ENCODE data around the gene KCNH1. TPM values are rescaled to one million over a fixed set of nuclear protein-coding genes. Genes with fewer than 3 reads are reported as not detected.

The KCNH1 gene
- total RNA-seq, 1 donor from 2014 or later: 2.4 TPM

DNA sequence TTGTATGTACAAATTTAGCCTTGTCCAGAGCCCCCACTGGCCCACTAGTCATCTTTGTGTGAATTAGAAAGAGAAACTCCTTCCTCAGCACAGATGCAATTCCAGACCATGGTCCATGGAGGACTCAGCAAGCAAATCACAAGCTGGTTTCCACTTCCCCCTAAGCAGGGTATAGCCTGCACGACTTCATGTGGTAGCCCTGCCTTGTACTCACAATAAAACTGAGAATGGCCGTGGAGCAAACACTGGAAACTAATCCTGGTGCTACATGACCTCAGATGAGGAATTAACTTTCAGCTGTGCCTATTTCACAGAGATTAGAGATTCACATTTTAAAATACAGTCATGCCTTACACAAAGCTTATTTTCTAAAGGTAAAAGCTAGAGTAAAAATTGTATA lies 32.5 kb downstream of the KCNH1 start:
- Mint-ChIP-seq H3K9me3 (no peaks in the 10 kb centered on the region), H3K4me3 (no peak overlapping the region), H3K4me1 (ENCODE audit: unreplicated experiment) (peaks cover 15% of the 10 kb centered on the region), H3K36me3 (no peaks in the 10 kb centered on the region), H3K27me3 (peaks cover 2% of the 10 kb centered on the region), H3K27ac (no peak overlapping the region)
- TF ChIP-seq, protein P1, sequence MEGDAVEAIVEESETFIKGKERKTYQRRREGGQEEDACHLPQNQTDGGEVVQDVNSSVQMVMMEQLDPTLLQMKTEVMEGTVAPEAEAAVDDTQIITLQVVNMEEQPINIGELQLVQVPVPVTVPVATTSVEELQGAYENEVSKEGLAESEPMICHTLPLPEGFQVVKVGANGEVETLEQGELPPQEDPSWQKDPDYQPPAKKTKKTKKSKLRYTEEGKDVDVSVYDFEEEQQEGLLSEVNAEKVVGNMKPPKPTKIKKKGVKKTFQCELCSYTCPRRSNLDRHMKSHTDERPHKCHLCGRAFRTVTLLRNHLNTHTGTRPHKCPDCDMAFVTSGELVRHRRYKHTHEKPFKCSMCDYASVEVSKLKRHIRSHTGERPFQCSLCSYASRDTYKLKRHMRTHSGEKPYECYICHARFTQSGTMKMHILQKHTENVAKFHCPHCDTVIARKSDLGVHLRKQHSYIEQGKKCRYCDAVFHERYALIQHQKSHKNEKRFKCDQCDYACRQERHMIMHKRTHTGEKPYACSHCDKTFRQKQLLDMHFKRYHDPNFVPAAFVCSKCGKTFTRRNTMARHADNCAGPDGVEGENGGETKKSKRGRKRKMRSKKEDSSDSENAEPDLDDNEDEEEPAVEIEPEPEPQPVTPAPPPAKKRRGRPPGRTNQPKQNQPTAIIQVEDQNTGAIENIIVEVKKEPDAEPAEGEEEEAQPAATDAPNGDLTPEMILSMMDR (conservative IDR thresholded peaks at IDR 0.05): no peak
- DNase-seq (ENCODE audit: extremely low spot score, unreplicated experiment): no peak

DNA sequence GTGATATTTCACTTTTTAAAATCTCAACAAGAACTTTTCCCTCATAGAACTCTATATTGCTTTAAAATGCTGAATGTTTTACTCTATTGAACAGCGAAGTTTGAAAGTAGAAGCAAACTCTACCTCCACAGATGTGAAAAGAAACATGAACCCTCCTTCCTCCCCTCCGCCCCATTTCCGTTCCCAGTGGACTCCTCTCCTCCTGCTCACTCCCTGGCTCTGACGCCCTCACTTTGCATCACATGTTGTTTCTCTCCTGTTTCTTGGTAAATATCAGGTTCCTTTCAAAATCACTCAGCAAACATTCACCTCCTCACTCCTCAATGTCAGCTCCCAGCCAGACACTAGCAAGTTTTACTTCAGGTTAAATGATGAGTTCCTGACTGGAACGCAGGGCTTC lies 34.6 kb downstream of the KCNH1 start:
- Mint-ChIP-seq H3K27me3 (peaks cover 2% of the 10 kb centered on the region), H3K4me1 (ENCODE audit: unreplicated experiment) (peaks cover 15% of the 10 kb centered on the region), H3K27ac (no peak overlapping the region), H3K4me3 (no peak overlapping the region), H3K36me3 (no peaks in the 10 kb centered on the region), H3K9me3 (no peaks in the 10 kb centered on the region)
- DNase-seq (ENCODE audit: extremely low spot score, unreplicated experiment): no peak
- TF ChIP-seq, protein P1 (conservative IDR thresholded peaks at IDR 0.05): no peak

DNA sequence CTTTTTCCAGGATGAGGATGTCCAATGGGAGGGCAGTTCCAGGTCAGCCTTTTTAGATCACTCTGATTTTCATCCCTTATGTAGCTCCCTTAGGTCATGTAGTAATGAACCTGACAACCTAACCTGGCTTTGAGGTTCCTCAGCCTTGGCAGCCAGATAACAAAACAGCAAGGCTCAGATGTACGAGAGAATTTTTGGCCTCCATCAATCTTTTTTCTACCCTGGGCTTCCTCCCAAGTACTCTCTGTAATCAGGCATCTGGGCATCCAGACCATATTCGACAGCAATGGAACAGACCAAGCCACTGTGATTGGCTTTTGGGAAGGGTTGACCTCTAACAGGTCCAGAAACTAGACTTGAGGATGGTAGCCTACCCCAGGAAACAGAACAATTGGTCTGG lies 38.6 kb downstream of the KCNH1 start:
- Mint-ChIP-seq H3K4me1 (ENCODE audit: unreplicated experiment) (peaks cover 9% of the 10 kb centered on the region), H3K4me3 (no peak overlapping the region), H3K36me3 (no peaks in the 10 kb centered on the region), H3K27ac (no peak overlapping the region), H3K27me3 (peaks cover 4% of the 10 kb centered on the region), H3K9me3 (no peaks in the 10 kb centered on the region)
- DNase-seq (ENCODE audit: extremely low spot score, unreplicated experiment): no peak
- TF ChIP-seq, protein P1 (conservative IDR thresholded peaks at IDR 0.05): no peak

DNA sequence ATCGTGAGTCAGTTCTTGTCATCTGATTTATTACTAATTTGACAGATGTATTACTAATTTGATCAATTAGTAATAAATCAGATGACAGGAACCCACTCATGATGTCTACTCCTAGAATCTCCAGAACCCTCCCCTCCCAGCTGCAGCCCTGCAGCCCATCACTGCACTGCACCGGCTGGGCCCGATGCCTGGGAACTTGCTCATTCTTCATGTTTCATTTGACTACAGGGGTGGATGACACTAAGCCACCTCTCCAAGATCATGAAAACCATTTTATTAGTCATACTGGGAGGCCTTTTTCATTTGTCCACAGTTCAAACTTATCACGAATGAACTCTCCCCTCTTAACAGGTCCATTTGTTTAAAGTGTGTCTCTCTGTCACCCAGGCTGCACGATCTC lies 41.0 kb downstream of the KCNH1 start:
- H3K9me3 Mint-ChIP-seq: no peaks in the 10 kb centered on the region
- TF ChIP-seq, protein P1 (conservative IDR thresholded peaks at IDR 0.05): no peak
- H3K4me1 Mint-ChIP-seq (ENCODE audit: unreplicated experiment): no peaks in the 10 kb centered on the region
- no peak overlapping the region for H3K4me3 Mint-ChIP-seq
- no peak overlapping the region for H3K27ac Mint-ChIP-seq
- no peaks in the 10 kb centered on the region for H3K36me3 Mint-ChIP-seq
- peaks cover 4% of the 10 kb centered on the region for H3K27me3 Mint-ChIP-seq
- no peak for DNase-seq (ENCODE audit: extremely low spot score, unreplicated experiment)

DNA sequence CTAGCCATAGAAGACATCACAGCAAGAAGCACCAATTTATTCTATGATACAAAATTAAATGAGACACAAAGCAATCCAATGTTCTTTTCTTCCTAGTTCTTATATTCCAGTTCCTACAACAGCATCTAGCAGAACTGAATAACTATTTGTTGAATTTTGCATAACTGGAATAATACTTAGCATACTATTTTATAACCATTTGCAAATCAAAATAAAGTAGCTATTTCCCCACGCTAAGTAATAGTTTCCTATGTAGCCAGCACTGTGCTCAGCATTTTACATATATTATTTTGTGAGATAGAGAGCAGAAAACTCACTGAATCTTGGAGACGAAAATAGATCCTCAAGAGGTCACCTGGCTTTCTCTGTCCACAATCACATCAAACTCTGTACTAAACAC lies 42.1 kb downstream of the KCNH1 start:
- Mint-ChIP-seq H3K4me1 (ENCODE audit: unreplicated experiment) (no peaks in the 10 kb centered on the region), H3K36me3 (no peaks in the 10 kb centered on the region), H3K27me3 (peaks cover 4% of the 10 kb centered on the region), H3K27ac (no peak overlapping the region), H3K9me3 (no peaks in the 10 kb centered on the region), H3K4me3 (no peak overlapping the region)
- DNase-seq (ENCODE audit: extremely low spot score, unreplicated experiment): no peak
- TF ChIP-seq, protein P1 (conservative IDR thresholded peaks at IDR 0.05): no peak

DNA sequence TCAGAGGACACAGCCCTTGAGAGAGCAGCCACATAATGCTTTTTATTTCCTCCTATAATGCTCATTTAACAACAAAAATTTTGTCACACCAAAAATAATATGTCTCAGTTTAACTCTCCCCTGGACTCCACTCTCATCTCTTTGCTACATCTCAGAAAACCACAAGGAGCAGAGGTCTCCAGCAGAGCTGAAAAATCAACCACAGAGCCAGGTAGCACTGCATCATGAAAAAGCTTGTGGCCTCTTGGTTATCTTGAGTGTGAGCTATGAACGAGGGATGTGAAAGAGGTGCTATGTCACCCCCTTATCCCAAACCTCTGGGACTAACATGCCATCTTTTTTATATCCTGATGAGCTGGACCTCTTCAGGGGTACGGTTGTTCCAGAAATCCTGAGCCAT lies 44.4 kb downstream of the KCNH1 start:
- Mint-ChIP-seq H3K36me3 (no peaks in the 10 kb centered on the region), H3K4me3 (no peak overlapping the region), H3K27ac (no peak overlapping the region), H3K9me3 (no peaks in the 10 kb centered on the region), H3K27me3 (peaks cover 4% of the 10 kb centered on the region), H3K4me1 (ENCODE audit: unreplicated experiment) (no peaks in the 10 kb centered on the region)
- no peak for DNase-seq (ENCODE audit: extremely low spot score, unreplicated experiment)
- TF ChIP-seq, protein P1 (conservative IDR thresholded peaks at IDR 0.05): no peak

All from type B pancreatic cell (in vitro differentiated cells).